Vagina (tissue), 2 donors: ENCODE measurements around the gene DES.

Experiments
- CTCF ChIP-seq, 3 experiments: fragments of 450-650 bp in 2 of 3; fragments of 200-600 bp in 1 of 3; sonication (generic) in 1 of 3; IDR thresholded peaks; one replicate each; pipeline ENCODE4 v1.5.1; 2017 to 2019; ENCODE audit warnings: antibody characterized with exemption in 3 of 3, mild to moderate bottlenecking in 2 of 3, moderate library complexity in 2 of 3
- POLR2A ChIP-seq, 2 donors: fragments of 450-650 bp; IDR thresholded peaks; one replicate each; pipeline ENCODE4 v1.6.1; 2017; ENCODE audit warnings: antibody characterized with exemption in 2 of 2, mild to moderate bottlenecking in 2 of 2, moderate library complexity in 2 of 2

- TF ChIP-seq CTCF (IDR thresholded peaks at IDR 0.05) (no peak), POLR2A (IDR thresholded peaks at IDR 0.05) (no peak)
These were observed 25.5 kb downstream of the DES start for GRCh38 chr2:219443697-219444023.
